K562 (cell line): ENCODE data around the gene IL1F10. TPM values are rescaled to one million over a fixed set of nuclear protein-coding genes. Genes with fewer than 3 reads are reported as not detected.

Experiments
- ATAC-seq: fragments of 200-7000 bp; cut with Tn5 transposase; 3 replicates; pipeline ENCODE4 v1.9.1; 2020; ENCODE audit warnings: moderate library complexity
- BruUV-seq: library from RNA; stranded (reverse); fragments of 400-500 nt; replicated peaks from 2 replicates; lab custom pipeline; 2021; lab: Mats Ljungman, UMichigan
- CTCF ChIA-PET: fragments of 300-600 bp; formaldehyde crosslinking; extraction: SDS; loops from one replicate; lab custom pipeline; 2021; ENCODE audit warnings: low intra/inter-chr PET ratio; lab: Yijun Ruan, JAX
- POLR2A ChIA-PET: fragments of 300-600, 350-650 bp; sonication (Branson Sonifier 250); formaldehyde crosslinking; extraction: SDS; loops from one replicate; lab custom pipeline; 2021; ENCODE audit warnings: antibody characterized with exemption, inconsistent platforms; lab: Yijun Ruan, JAX
- DNase-seq, 4 experiments: peaks; one replicate each; pipeline versions ENCODE4 v3.0.0 to v3.0.0-alpha.2; 2011 to 2018; ENCODE audit warnings: low spot score in 3 of 4, mixed read lengths in 3 of 4; ENCODE audit errors: extremely low read depth in 1 of 4
- FAIRE-seq: peaks from 2 replicates; lab custom pipeline; 2011; peaks lifted over from hg19 to GRCh38; lab: Jason Lieb, UNC
- H2AFZ ChIP-seq: 2 replicates; pipeline ENCODE4 v1.6.0; 2011; ENCODE audit warnings: low read depth, low read length, control low read depth, inconsistent platforms
- H3K27ac ChIP-seq: fragments of 200-600 bp; 3 replicates; pipeline ENCODE4 v1.8.0; 2011; ENCODE audit warnings: low read depth, mild to moderate bottlenecking, control low read depth, inconsistent platforms, low read length, moderate library complexity, mixed read lengths; ENCODE audit errors: extremely low read depth
- H3K27me3 ChIP-seq, 2 experiments: fragments of 300-600 bp in 1 of 2; 2 replicates in 1 of 2; 3 replicates in 1 of 2; pipeline versions ENCODE4 v1.6.0 to v1.8.0; 2011; ENCODE audit warnings: inconsistent platforms in 2 of 2, low read length in 2 of 2, mild to moderate bottlenecking in 1 of 2, mixed read lengths in 1 of 2, moderate library complexity in 1 of 2; ENCODE audit not compliant: control insufficient read depth in 2 of 2, insufficient read depth in 2 of 2
- H3K36me3 ChIP-seq: fragments of 300-600 bp; 3 replicates; pipeline ENCODE4 v1.8.0; 2011; ENCODE audit warnings: mild to moderate bottlenecking, low read length, inconsistent platforms; ENCODE audit not compliant: control insufficient read depth, insufficient read depth
- H3K4me1 ChIP-seq, 2 experiments: fragments of 200-600 bp in 1 of 2; replicated peaks in 1 of 2; 2 replicates in 1 of 2; 3 replicates in 1 of 2; pipeline versions ENCODE4 v1.5.1 to v1.8.0; 2011; ENCODE audit warnings: inconsistent platforms in 2 of 2, low read length in 2 of 2, mild to moderate bottlenecking in 1 of 2, mixed read lengths in 1 of 2, moderate library complexity in 1 of 2; ENCODE audit not compliant: control insufficient read depth in 2 of 2, insufficient read depth in 2 of 2
- H3K4me2 ChIP-seq: 2 replicates; pipeline ENCODE4 v1.6.1; 2011; ENCODE audit warnings: low read length, control low read depth, inconsistent platforms, mixed read lengths; ENCODE audit not compliant: insufficient read depth
- H3K4me3 ChIP-seq: fragments of 200-600 bp; sonication (generic), shearing (Covaris generic); 2 replicates; pipeline ENCODE4 v1.5.1; 2016; ENCODE audit warnings: control low read depth, inconsistent platforms
- H3K79me2 ChIP-seq: fragments of 200-600 bp; 3 replicates; pipeline ENCODE4 v1.8.0; 2011; ENCODE audit warnings: low read length, inconsistent platforms; ENCODE audit not compliant: control insufficient read depth, insufficient read depth
- H3K9ac ChIP-seq, 2 experiments: 2 replicates each; pipeline versions ENCODE4 v1.6.0 to v1.6.1; 2011; ENCODE audit warnings: low read depth in 2 of 2, low read length in 2 of 2, control low read depth in 1 of 2, inconsistent platforms in 1 of 2, mild to moderate bottlenecking in 1 of 2, mixed read lengths in 1 of 2; ENCODE audit not compliant: insufficient read depth in 1 of 2
- H3K9me1 ChIP-seq: one replicate; pipeline ENCODE4 v1.6.0; 2011; ENCODE audit warnings: inconsistent platforms, mild to moderate bottlenecking, low read length, moderate library complexity; ENCODE audit not compliant: control insufficient read depth, insufficient read depth
- H3K9me3 ChIP-seq: replicated peaks from 2 replicates; pipeline ENCODE4 v1.5.1; 2011; ENCODE audit warnings: low read depth, low read length, inconsistent platforms; ENCODE audit not compliant: control insufficient read depth, insufficient read depth
- H4K20me1 ChIP-seq: replicated peaks from 2 replicates; pipeline ENCODE4 v1.6.1; 2011; ENCODE audit warnings: low read length, inconsistent platforms, mixed read lengths; ENCODE audit not compliant: control insufficient read depth, insufficient read depth
- ARID1B ChIP-seq: fragments of 450-650 bp; IDR thresholded peaks from 2 replicates; pipeline ENCODE4 v1.6.1; 2016; ENCODE audit warnings: antibody characterized with exemption, mild to moderate bottlenecking, inconsistent platforms
- COPS2 ChIP-seq: fragments of 450-650 bp; conservative IDR thresholded peaks from 2 replicates; pipeline ENCODE4 v1.6.1; 2016; ENCODE audit warnings: mild to moderate bottlenecking, moderate library complexity
- CREB1 ChIP-seq, 2 experiments: sonication (generic) in 1 of 2; formaldehyde crosslinking in 1 of 2; IDR thresholded peaks; 2 replicates each; pipeline versions ENCODE4 v1.6.1 to v1.8.0; 2012 to 2022; ENCODE audit warnings: inconsistent platforms in 1 of 2, mild to moderate bottlenecking in 1 of 2, missing genetic modification reagents in 1 of 2, moderate library complexity in 1 of 2
- EWSR1 ChIP-seq: fragments of 450-650 bp; IDR thresholded peaks from 2 replicates; pipeline ENCODE4 v1.6.1; 2018; ENCODE audit warnings: borderline replicate concordance, mild to moderate bottlenecking, low read depth, moderate library complexity; ENCODE audit not compliant: partially characterized antibody
- HCFC1 ChIP-seq: IDR thresholded peaks from 2 replicates; pipeline ENCODE4 v1.6.1; 2012; ENCODE audit warnings: low read depth, low read length, improper control_type of control experiment
- KLF10 ChIP-seq: fragments of 250-450 bp; sonication (Bioruptor Pico); IDR thresholded peaks from 2 replicates; pipeline ENCODE4 v1.6.1; 2021; ENCODE audit warnings: matching md5 sums
- PCBP1 ChIP-seq: fragments of 200-400 bp; formaldehyde crosslinking; IDR thresholded peaks from 2 replicates; pipeline ENCODE4 v1.6.1; 2018; ENCODE audit warnings: mild to moderate bottlenecking, low read depth, low read length; ENCODE audit not compliant: poor library complexity, severe bottlenecking
- POLR2B ChIP-seq: fragments of 450-650 bp; IDR thresholded peaks from 2 replicates; pipeline ENCODE4 v1.6.1; 2018; ENCODE audit warnings: low read depth; ENCODE audit not compliant: partially characterized antibody
- POLR2G ChIP-seq: fragments of 200-400 bp; formaldehyde crosslinking; IDR thresholded peaks from 2 replicates; pipeline ENCODE4 v1.6.1; 2017; ENCODE audit warnings: low read depth, mild to moderate bottlenecking, antibody characterized with exemption, low read length, moderate library complexity
- RAD51 ChIP-seq: fragments of 450-650 bp; IDR thresholded peaks from 2 replicates; pipeline ENCODE4 v1.7.1; 2016; ENCODE audit warnings: low read depth, mild to moderate bottlenecking, borderline replicate concordance
- SAFB2 ChIP-seq: fragments of 200-400 bp; formaldehyde crosslinking; IDR thresholded peaks from 2 replicates; pipeline ENCODE4 v1.6.1; 2018; ENCODE audit warnings: borderline replicate concordance, low read length, low read depth, moderate library complexity; ENCODE audit not compliant: severe bottlenecking
- TCFL5 ChIP-seq: fragments of 250-450 bp; sonication (Bioruptor Pico); conservative IDR thresholded peaks from 2 replicates; pipeline ENCODE4 v1.6.1; 2021; ENCODE audit warnings: mild to moderate bottlenecking, moderate library complexity, matching md5 sums
- TOE1 ChIP-seq, 2 experiments: fragments of 450-650 bp in 1 of 2; sonication (generic) in 1 of 2; formaldehyde crosslinking in 1 of 2; IDR thresholded peaks; 2 replicates each; pipeline versions ENCODE4 v1.7.1 to v1.8.0; 2016 to 2022; ENCODE audit warnings: borderline replicate concordance in 2 of 2, mild to moderate bottlenecking in 2 of 2, antibody characterized with exemption in 1 of 2, inconsistent platforms in 1 of 2, low read depth in 1 of 2, missing genetic modification reagents in 1 of 2, moderate library complexity in 1 of 2
- ZNF77 ChIP-seq: fragments of 250-450 bp; sonication (Bioruptor Pico); IDR thresholded peaks from 2 replicates; pipeline ENCODE4 v1.5.0; 2020
- ZZZ3 ChIP-seq: fragments of 450-650 bp; IDR thresholded peaks from 2 replicates; pipeline ENCODE4 v1.6.1; 2016; ENCODE audit warnings: antibody characterized with exemption, mild to moderate bottlenecking, moderate library complexity
- WGBS: fragments of 100-300 bp; shearing (Covaris generic); methylation state at CpG from one replicate; pipeline ENCODE4 v1.1.6; 2016; ENCODE audit warnings: low coverage, mixed read lengths; ENCODE audit not compliant: insufficient coverage; ENCODE audit errors: missing lambda C conversion rate; 5-methylcytosine and 5-hydroxymethylcytosine counted together
- in situ Hi-C: fragments of 300-500 bp; cut with MboI; formaldehyde crosslinking; loops from 4 replicates; pipeline ENCODE4 v1.15.0; 2018; ENCODE audit warnings: inconsistent platforms, mixed read lengths
- intact Hi-C: fragments of 100-400 bp; cut with micrococcal nuclease; formaldehyde crosslinking; loops from 2 replicates; pipeline ENCODE4 v1.14.2; 2022
- polyA plus RNA-seq, 8 experiments: library from polyadenylated mRNA; depleted of rRNA in 4 of 8; stranded (reverse) in 5 of 8; unstranded in 3 of 8; fragments of >200 nt; fragmentation: Nextera tagmentation in 2 of 8; fragmentation: Illumina TruSeq in 1 of 8; extraction: Ambion mirVana in 2 of 8; extraction: Trizol in 1 of 8; gene quantifications; 2 replicates each; pipeline versions ENCODE4 v1.2.1 to v1.2.3, GENCODE V29; 2011 to 2014; ENCODE audit warnings: inconsistent platforms in 1 of 8, missing spikeins in 1 of 8
- total RNA-seq, 7 experiments: library from RNA; depleted of rRNA in 6 of 7; stranded (reverse); fragments of >200 nt in 6 of 7; fragmentation: Illumina TruSeq in 2 of 7; extraction: Trizol in 2 of 7; gene quantifications; 2 replicates each; pipeline versions ENCODE4 v1.2.1 to v1.2.3, GENCODE V29; 2011 to 2021; ENCODE audit warnings: low replicate concordance in 1 of 7

IL1F10 gene
- total and polyA plus RNA-seq, 9 of the 15 experiments (the other 6 are each of a cell fraction or from before 2014, with no cell fraction given) = not detected

DNA sequence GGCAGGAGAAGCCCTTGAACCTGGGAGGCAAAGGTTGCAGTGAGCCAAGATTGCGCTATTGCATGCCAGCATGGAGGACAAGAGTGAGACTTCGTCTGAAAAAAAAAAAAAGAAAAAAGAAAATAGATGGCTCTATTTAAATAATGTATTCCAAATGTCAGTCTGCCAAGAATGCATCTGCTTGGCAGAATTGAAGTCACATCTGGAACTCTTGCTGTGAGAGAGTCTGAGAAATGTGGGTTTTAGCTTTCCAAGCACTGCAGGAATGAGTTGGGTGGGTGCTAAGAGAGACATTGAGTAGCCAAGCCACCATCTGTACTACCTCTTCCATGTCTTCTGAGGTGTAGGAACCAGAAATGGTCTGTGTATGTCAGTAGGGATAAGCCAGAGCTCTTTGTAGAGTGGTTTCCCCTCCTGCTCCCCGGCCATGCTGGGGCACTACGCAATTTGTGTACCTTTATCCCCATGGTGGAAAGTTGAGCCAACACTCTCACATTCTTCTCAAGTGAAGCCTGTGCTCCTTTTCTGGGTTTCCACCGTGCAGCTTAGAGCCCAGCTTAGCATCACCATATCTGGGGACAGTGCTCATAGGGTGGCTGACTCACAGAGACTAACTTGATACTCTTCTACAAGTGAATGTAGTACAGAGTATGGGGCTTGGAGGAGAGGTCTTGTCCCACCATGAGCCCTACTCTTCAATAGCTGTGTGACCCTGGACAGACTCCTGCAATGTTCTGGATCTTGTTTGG, 25.3 kb downstream of the IL1F10 start:
- Histone ChIP-seq H3K36me3 (no peaks in the 10 kb centered on the region), H3K27me3 (peaks cover 5 to 18% of the 10 kb centered on the region in 2 experiments; a peak in 3 of 5 replicates), H3K4me1 (no peaks in the 10 kb centered on the region), H3K27ac (no peak overlapping the region), H4K20me1 (no peaks in the 10 kb centered on the region), H3K9me3 (0 out of 2 replicates have a peak, but pooled peaks cover 2% of the 10 kb centered on the region), H3K4me2 (no peak overlapping the region), H3K9me1 (no peaks in the 10 kb centered on the region), H3K79me2 (no peaks in the 10 kb centered on the region), H3K4me3 (no peak overlapping the region), H2AFZ (no peak overlapping the region), H3K9ac (no peak overlapping the region)
- BruUV-seq = no TSS peak
- POLR2A ChIA-PET = interaction anchor here (0.8 to 1.2 kb wide), 2 partner anchors 11 to 46 kb away, joined by 3 read pairs; no protein-coding TSS in a partner anchor
- ATAC-seq (no peak), DNase-seq (no peak), FAIRE-seq (no peak)
- 4% methylated on average over 5 of the region's 5 CpGs for WGBS
- no peak for TF ChIP-seq CREB1 (IDR thresholded peaks at IDR 0.05)
- TF ChIP-seq CREB1 (CRISPR knock-in tag; IDR thresholded peaks at IDR 0.05) = no peak
- no peak for TF ChIP-seq KLF10
- no peak for TF ChIP-seq PCBP1
- TF ChIP-seq HCFC1 = no peak
- no peak for TF ChIP-seq COPS2
- no peak for TF ChIP-seq EWSR1
- TF ChIP-seq RAD51 = no peak
- TF ChIP-seq ARID1B = no peak
- no peak for TF ChIP-seq TCFL5
- TF ChIP-seq TOE1 (IDR thresholded peaks at IDR 0.05; ENCODE audit: borderline replicate concordance) = no peak
- TF ChIP-seq TOE1 (CRISPR knock-in tag; IDR thresholded peaks at IDR 0.05; ENCODE audit: borderline replicate concordance, low read depth) = no peak
- TF ChIP-seq POLR2G = no peak
- TF ChIP-seq SAFB2 = no peak
- no peak for TF ChIP-seq ZZZ3
- TF ChIP-seq ZNF77 (CRISPR knock-in tag) = no peak
- TF ChIP-seq POLR2B = no peak
- intact Hi-C loops = no loop called here
- in situ Hi-C loops = no loop called here
- CTCF ChIA-PET = interaction anchor here (0.7 kb wide), 1 partner anchor 25 kb away, joined by 3 read pairs; the partner anchor contains the start of gene IL1F10
